ENCODE data around the gene CPNE6.

Gene CPNE6

DNA sequence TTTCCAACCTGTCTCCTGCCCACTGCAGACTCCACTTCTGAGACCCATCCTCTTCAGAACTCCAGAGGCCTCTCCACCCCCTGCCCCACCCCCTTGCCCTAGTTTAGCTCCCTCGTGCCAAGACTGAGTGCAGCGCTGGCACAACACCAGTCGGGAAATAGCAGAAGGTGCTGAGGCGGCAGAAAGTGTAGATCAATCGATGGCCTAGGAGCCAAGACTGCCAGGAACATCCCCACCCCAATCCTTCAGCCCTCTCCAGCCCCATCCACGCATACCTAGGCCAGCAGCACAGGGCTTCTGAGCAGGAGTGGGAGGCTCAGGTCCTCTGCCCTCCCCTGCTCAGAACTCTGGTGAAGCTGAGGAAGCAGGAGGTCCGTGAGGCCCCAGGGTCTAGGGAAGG, 1.1 kb downstream of the CPNE6 start:
- no peak for DNase-seq (ENCODE audit: low read depth)
- no peak overlapping the region for H3K4me3 ChIP-seq (ENCODE audit: low read depth, low read length)
- TF ChIP-seq, protein P1, sequence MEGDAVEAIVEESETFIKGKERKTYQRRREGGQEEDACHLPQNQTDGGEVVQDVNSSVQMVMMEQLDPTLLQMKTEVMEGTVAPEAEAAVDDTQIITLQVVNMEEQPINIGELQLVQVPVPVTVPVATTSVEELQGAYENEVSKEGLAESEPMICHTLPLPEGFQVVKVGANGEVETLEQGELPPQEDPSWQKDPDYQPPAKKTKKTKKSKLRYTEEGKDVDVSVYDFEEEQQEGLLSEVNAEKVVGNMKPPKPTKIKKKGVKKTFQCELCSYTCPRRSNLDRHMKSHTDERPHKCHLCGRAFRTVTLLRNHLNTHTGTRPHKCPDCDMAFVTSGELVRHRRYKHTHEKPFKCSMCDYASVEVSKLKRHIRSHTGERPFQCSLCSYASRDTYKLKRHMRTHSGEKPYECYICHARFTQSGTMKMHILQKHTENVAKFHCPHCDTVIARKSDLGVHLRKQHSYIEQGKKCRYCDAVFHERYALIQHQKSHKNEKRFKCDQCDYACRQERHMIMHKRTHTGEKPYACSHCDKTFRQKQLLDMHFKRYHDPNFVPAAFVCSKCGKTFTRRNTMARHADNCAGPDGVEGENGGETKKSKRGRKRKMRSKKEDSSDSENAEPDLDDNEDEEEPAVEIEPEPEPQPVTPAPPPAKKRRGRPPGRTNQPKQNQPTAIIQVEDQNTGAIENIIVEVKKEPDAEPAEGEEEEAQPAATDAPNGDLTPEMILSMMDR (conservative IDR thresholded peaks at IDR 0.05; ENCODE audit: low read depth, low read length) = no peak

DNA sequence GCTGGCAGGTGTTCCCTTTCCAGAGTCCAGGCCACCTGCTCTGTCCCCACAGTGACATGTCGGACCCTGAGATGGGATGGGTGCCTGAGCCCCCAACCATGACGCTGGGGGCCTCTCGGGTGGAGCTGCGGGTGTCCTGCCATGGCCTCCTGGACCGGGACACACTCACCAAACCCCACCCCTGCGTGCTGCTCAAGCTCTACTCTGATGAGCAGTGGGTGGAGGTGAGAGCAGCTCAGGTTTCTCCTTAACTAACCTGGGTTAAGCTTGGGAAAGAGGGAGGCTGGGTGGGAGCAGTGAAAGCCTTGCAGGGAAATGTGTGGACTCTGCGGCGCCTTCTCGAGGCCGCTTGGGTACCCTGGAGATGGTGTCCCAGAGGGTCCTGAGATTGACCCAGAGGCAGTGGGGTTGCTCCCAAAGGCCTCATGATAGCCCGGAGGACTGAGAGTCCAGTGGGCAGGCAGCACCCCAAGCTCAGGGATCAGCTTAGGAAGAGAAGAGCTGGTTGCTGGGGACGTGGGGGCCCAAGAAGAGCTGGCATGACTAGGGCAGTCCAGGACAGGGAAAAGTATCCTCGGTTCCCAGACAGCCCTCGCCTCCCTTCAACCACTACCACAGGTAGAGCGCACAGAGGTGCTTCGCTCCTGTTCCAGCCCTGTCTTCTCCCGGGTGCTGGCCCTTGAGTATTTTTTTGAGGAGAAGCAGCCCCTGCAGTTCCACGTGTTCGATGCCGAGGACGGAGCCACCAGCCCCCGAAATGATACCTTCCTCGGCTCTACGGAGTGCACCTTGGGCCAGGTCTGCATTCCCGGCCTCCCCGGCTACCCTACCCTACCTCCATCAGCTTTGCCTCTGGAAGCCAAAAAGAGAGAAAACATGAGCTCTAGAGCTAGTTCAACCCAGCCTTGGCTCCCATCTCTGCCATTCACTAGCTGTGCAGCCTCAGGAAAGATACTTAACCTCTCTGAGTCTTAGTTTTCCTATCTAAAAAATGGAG, 1.8 kb downstream of the CPNE6 start:
- H3K4me3 ChIP-seq (ENCODE audit: low read depth, low read length) = no peak overlapping the region
- no peak for DNase-seq (ENCODE audit: low read depth)
- TF ChIP-seq, protein P1 (conservative IDR thresholded peaks at IDR 0.05; ENCODE audit: low read depth, low read length) = no peak

DNA sequence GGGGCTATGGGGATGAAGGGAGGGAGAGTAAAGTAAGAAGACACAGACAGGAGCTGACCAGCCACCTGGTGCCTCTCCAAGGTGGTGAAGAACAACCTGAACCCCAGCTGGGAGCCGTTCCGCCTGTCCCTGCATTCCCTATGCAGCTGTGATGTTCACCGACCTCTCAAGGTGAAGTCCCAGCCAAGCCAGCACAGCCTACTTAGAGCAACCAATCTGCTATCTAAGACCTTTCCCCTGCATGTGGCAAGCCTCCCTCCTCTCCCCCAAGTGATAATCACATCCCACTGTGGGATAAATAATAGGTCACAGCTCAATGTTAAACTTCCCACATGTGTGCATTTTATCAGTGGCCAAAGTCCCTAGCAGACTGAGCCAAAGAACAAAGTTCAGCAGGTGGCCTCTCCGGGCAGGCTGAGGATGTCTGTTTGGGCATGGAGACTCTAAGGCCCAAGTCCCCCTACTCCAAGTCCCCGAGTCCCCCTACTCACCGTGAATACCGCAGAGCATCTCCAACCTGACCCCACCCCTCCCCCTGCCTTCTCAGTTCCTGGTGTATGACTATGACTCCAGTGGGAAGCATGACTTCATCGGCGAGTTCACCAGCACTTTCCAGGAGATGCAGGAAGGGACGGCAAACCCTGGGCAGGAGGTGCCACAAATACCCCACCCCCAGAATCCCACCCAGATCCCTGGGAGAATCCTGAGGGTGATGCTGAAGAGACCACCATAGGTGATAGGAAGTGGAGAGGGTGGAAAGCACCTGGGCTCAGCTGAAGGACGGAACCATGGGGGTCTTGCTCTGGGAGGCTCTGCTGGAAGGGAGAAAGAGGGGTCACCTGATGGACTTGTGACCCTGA, 3.5 kb downstream of the CPNE6 start:
- TF ChIP-seq, protein P1 (conservative IDR thresholded peaks at IDR 0.05; ENCODE audit: low read depth, low read length) = no peak
- no peak for DNase-seq (ENCODE audit: low read depth)
- H3K4me3 ChIP-seq (ENCODE audit: low read depth, low read length) = no peak overlapping the region

- no peak overlapping the region for H3K4me3 ChIP-seq (ENCODE audit: low read depth, low read length)
- TF ChIP-seq, protein P1 (conservative IDR thresholded peaks at IDR 0.05; ENCODE audit: low read depth, low read length) = no peak
- DNase-seq (ENCODE audit: low read depth) = no peak
Measured at GRCh38 chr14:24075485-24076301, 4.3 kb downstream of the CPNE6 start.

GRCh38 chr14:24076302-24076601, 4.9 kb downstream of the CPNE6 start:
- DNase-seq (ENCODE audit: low read depth) = no peak
- H3K4me3 ChIP-seq (ENCODE audit: low read depth, low read length) = no peak overlapping the region
- TF ChIP-seq, protein P1 (conservative IDR thresholded peaks at IDR 0.05; ENCODE audit: low read depth, low read length) = no peak

DNA sequence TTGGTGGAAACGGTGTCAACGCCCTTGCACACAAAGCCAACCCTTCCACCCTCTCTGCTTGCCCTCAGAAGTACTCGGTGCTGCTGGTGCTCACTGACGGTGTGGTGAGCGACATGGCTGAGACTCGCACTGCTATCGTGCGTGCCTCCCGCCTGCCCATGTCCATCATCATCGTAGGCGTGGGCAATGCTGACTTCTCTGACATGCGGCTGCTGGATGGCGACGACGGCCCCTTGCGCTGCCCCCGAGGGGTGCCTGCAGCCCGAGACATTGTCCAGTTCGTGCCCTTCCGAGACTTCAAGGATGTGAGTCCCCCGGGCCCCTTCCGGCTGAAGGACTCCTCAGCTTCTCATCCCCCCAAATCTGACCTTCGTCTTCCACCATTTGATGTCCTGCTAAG, 5.7 kb downstream of the CPNE6 start:
- TF ChIP-seq, protein P1 (conservative IDR thresholded peaks at IDR 0.05; ENCODE audit: low read depth, low read length) = no peak

More for the DNA sequence above, 5.7 kb downstream of the CPNE6 start:
- no peak for DNase-seq (ENCODE audit: low read depth)
- H3K4me3 ChIP-seq (ENCODE audit: low read depth, low read length) = no peak overlapping the region
